Lower lobe of right lung (tissue), 2 donors: ENCODE data around the gene SP5. TPM values are rescaled to one million over a fixed set of nuclear protein-coding genes. Genes with fewer than 3 reads are reported as not detected.

Source experiments
- ATAC-seq, 2 donors: fragments of 200-7000 bp; cut with Tn5 transposase; one replicate each; pipeline ENCODE4 v1.9.1; 2020 to 2022; ENCODE audit warnings: mild to moderate bottlenecking in 2 of 2, moderate library complexity in 2 of 2
- DNase-seq: peaks from one replicate; pipeline ENCODE4 v3.0.0-alpha.2; 2020
- H3K27ac ChIP-seq: fragments of 200-600 bp; one replicate; pipeline ENCODE4 v1.8.0; 2022
- H3K27me3 ChIP-seq: fragments of 200-600 bp; one replicate; pipeline ENCODE4 v1.8.0; 2022; ENCODE audit warnings: low read depth
- H3K36me3 ChIP-seq: fragments of 200-600 bp; one replicate; pipeline ENCODE4 v1.8.0; 2022; ENCODE audit warnings: mild to moderate bottlenecking
- H3K4me1 ChIP-seq: fragments of 200-600 bp; one replicate; pipeline ENCODE4 v1.8.0; 2022
- H3K4me3 ChIP-seq: fragments of 200-600 bp; one replicate; pipeline ENCODE4 v1.8.0; 2022; ENCODE audit warnings: mild to moderate bottlenecking
- H3K9me3 ChIP-seq: fragments of 200-600 bp; one replicate; pipeline ENCODE4 v1.8.0; 2022
- intact Hi-C: fragments of 100-400 bp; cut with DNase I; formaldehyde crosslinking; loops from one replicate; pipeline ENCODE4 v1.11.0; 2022
- total RNA-seq: library from RNA; stranded (reverse); fragmentation: NEBNext Ultra II Directional; extraction: Animal tissue kit (Norgen Biotek cat#: 25700); gene quantifications from one replicate; pipeline ENCODE4 v1.2.1, GENCODE V29; 2021
- TF ChIP-seq, protein P1 (sequence below): fragments of 200-600 bp; IDR thresholded peaks from one replicate; pipeline ENCODE4 v1.8.0; 2022; ENCODE audit warnings: antibody characterized with exemption, mild to moderate bottlenecking
- donor health status: DM: no; HTN: yes; CAD: no; lungs with severe emphysema.

Gene SP5
- total RNA-seq, 1 donor from 2014 or later = 1.9 TPM

DNA sequence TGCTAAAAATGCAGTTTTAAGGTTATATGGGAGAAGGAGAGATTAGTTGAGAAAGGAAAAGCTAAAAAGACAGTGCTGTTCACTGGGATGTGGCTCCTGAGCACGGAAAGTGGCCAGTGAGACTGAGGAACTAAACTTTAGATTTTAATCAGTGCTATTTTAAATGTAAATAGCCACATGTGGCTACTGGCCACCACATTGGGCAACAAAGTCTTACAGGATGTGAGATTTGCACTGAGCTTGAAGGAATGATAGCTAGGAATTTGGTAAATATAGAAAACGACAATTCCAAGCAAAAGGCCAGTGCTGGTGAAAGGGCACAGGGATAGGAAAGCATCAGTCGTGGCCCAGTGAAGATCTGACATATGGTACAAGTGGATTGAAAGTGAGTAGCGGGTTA, 14.1 kb upstream of the SP5 start:
- H3K4me1 ChIP-seq = no peaks in the 10 kb centered on the region
- TF ChIP-seq, protein P1, sequence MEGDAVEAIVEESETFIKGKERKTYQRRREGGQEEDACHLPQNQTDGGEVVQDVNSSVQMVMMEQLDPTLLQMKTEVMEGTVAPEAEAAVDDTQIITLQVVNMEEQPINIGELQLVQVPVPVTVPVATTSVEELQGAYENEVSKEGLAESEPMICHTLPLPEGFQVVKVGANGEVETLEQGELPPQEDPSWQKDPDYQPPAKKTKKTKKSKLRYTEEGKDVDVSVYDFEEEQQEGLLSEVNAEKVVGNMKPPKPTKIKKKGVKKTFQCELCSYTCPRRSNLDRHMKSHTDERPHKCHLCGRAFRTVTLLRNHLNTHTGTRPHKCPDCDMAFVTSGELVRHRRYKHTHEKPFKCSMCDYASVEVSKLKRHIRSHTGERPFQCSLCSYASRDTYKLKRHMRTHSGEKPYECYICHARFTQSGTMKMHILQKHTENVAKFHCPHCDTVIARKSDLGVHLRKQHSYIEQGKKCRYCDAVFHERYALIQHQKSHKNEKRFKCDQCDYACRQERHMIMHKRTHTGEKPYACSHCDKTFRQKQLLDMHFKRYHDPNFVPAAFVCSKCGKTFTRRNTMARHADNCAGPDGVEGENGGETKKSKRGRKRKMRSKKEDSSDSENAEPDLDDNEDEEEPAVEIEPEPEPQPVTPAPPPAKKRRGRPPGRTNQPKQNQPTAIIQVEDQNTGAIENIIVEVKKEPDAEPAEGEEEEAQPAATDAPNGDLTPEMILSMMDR = no peak
- DNase-seq = no peak
- H3K9me3 ChIP-seq = no peaks in the 10 kb centered on the region
- no peaks in the 10 kb centered on the region for H3K36me3 ChIP-seq
- intact Hi-C loops = no loop called here
- H3K27ac ChIP-seq = no peak overlapping the region
- ATAC-seq = no peak
- no peak overlapping the region for H3K4me3 ChIP-seq
- H3K27me3 ChIP-seq = no peaks in the 10 kb centered on the region

- ATAC-seq (no peak), DNase-seq (no peak)
- TF ChIP-seq, protein P1 = no peak
- Histone ChIP-seq H3K4me1 (no peaks in the 10 kb centered on the region), H3K4me3 (no peak overlapping the region), H3K27me3 (no peaks in the 10 kb centered on the region), H3K36me3 (no peaks in the 10 kb centered on the region), H3K9me3 (no peaks in the 10 kb centered on the region), H3K27ac (no peak overlapping the region)
- intact Hi-C loops = no loop called here
Observed at GRCh38 chr2:170703776-170704476, 11.2 kb upstream of the SP5 start.

DNA sequence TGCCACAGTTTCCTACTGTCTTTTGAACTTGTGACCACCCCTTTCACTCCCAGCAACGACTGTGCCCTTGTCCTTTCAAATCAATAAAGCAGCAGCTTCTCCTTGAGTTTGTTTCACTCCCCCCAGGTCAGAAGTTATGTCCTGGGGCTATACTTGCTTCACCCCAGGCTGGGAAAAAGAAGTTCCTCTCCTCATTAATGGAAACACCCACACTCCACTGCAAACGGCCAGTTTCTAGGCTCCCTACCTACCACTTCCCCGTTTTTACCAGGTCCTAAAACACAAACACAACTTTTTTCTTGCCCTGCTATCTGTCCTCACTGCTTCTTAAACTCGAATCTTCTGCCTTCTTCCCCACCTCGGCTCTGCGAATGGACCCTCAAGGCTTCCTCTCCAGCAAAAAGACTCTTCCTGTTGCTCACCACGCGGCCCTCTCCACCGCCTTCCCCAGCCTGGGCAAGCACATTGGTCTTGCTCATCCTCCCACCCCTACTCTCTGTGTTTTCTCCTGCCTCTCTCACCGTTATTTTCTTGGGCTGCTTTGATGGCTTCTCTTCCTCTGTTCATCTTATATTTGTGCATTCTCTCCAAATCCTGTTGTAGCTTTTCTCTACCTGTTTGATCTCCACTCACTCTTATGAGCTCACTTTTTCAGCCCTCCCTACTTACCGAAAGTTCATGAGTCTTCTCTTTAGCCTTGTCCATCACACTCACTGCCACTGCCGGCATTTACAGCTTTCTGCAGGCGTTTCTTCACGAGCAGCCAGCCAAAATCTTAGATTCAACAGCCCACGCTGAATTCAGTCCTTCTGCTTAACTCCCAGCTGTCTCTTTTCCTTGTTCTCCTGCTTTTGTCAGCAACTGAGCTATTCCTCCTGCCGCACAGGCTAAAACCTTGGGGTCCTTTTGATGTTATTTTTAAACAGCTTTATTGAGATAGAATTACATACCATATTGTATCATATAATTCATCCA, 7.0 kb upstream of the SP5 start:
- H3K36me3 ChIP-seq = no peaks in the 10 kb centered on the region
- intact Hi-C loops = no loop called here
- no peak overlapping the region for H3K27ac ChIP-seq
- ATAC-seq (no peak), DNase-seq (no peak)
- H3K9me3 ChIP-seq = no peaks in the 10 kb centered on the region
- peaks cover 4% of the 10 kb centered on the region for H3K4me1 ChIP-seq
- H3K27me3 ChIP-seq = peaks cover 22% of the 10 kb centered on the region
- H3K4me3 ChIP-seq = no peak overlapping the region
- TF ChIP-seq, protein P1 = no peak

DNA sequence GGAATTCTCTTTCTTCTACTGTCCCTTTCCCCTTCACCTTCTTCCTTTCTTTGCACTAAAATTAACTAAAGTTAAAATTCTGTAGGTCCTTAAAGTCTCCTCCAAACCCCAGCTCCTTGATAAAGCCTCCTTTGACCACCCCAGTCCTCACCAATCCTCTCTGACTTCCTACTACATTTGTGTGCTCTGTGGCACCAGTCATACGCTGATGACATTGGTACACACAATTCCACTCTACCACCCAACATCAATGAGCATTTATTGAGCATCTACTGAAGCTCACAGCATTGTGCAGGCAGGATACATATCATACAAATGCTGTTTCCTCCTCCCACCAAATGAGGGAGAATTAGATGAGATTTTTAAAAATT, 4.5 kb upstream of the SP5 start:
- H3K27ac ChIP-seq = no peak overlapping the region
- intact Hi-C loops = no loop called here
- no peak for ATAC-seq
- H3K27me3 ChIP-seq = peaks cover 42% of the 10 kb centered on the region
- TF ChIP-seq, protein P1 = no peak
- no peak for DNase-seq
- H3K4me1 ChIP-seq = peaks cover 24% of the 10 kb centered on the region
- H3K4me3 ChIP-seq = no peak overlapping the region
- H3K36me3 ChIP-seq = no peaks in the 10 kb centered on the region
- H3K9me3 ChIP-seq = no peaks in the 10 kb centered on the region

DNA sequence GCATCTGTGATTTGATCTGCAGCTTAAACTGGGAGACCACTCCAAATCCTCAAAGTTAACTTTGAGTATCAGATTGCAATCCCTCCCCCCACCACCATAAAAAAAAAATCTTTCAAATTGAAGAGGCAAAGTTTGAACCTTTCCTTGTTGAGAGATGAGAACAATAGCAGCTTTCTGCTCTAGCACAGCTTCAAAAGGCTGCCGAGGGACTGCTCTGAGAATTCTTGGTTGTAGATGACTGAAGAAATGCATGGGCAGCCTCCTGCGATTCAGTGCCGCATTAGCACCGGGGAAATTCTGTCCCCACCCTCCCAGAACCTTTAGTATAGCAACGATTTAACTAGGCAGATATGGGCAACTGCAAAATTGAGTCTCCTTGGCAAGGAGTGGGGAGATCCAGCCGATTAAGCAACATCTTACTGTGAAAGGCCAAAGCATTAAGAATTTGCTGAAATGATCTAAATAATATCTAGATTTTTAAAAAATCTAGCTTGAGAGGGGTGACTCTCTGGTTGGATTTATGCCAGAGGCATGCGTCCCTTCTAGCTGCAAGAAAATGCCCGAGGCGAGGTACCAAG, 3.9 kb upstream of the SP5 start:
- intact Hi-C loops = no loop called here
- no peak for ATAC-seq
- peaks cover 49% of the 10 kb centered on the region for H3K27me3 ChIP-seq

More for the DNA sequence above, 3.9 kb upstream of the SP5 start:
- Histone ChIP-seq H3K4me3 (no peak overlapping the region), H3K4me1 (peaks cover 30% of the 10 kb centered on the region), H3K9me3 (no peaks in the 10 kb centered on the region), H3K36me3 (no peaks in the 10 kb centered on the region), H3K27ac (no peak overlapping the region)
- TF ChIP-seq, protein P1 = no peak
- DNase-seq = no peak
